GM19035 (cell line): ENCODE results near the gene HAL.

ENCODE experiments used
- ATAC-seq: cut with Tn5 transposase; IDR thresholded peaks from one replicate; pipeline ENCODE4 v1.9.1; 2021; ENCODE audit not compliant: unreplicated experiment

The HAL gene

DNA sequence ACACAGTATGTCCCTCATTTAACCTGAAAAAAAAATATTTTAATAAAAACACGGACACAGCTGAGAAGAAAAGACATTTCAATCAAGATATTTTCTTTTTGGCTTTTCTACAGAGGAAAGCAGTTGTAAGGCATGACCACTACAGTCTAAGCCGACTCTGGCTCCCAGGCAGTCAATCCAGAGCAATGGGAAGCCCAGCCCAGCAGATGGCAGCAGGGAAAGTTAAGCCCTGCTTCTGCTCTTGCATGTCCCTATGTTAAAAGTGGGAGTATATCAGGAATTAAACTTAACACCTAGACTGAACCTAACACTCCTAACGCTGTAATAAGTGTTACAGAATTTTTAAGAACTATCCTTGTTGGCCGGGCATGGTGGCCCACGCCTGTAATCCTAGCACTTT is 19.5 kb upstream of the HAL start:
- ATAC-seq, result no peak

DNA sequence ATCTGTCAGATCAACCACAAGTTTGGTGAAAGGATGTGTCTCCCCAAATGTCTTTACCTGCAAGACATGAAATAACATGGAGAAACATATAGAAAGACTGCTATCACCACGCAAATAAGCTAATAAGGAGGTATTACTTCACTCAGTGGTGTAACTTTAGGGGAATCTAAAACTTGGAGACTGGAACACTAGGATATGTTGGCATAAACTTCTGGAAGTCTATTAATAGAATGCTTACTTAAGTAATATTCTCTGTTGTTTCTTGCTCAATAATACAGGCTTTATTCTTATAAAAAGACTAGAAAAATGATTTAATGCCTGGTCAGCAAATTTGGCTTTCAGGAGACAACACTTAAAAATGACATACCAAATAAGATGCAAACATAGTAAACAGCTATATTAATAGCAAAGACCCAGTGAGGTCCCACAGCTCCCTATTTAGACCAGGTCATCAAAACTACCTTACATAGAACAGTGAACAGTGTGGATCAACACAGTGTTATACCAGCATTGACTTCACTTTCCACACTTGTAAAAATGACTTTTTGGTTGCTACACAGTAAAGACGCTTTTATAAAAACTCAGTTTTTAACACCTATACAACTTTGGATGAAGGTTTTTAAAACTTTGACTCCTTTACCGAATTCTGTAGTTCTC is 18.9 kb upstream of the HAL start:
- ATAC-seq, result no peak

DNA sequence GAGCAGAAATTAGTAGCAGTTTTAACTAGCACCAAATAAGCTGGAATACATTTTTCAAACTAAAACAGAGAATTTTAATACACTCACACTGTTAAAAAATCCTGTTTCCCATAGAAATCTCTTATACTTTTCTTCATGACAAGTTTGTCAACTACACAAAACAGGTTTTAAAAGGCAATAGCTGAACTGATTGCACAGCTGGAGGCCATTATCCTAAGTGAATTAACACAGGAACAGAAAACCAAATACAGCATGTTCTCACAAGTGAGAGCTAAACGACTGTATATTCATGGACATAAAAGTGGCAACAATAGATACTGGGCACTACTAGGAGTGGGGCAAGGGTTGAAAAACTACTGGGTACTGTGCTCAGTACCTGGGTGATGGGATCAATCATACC is 11.6 kb upstream of the HAL start:
- no peak for ATAC-seq

DNA sequence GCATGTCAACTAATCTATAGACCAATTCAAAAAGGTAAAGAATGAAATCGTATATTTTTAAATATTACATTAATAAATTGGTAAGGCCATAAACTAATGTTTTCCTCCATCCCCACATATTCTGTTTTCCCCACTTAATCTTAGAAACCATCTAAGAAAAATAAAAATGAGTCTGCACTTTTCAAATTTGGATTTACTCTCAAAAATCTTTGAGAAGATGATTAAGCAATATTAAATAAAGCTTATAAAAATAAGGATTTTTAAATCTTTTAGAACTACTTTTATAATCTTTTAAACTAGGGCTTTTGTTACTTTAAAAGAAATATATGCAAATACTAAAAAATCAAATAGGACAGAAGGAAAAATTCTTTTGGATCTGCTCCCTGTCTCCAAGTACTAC is 10.6 kb upstream of the HAL start:
- no peak for ATAC-seq

DNA sequence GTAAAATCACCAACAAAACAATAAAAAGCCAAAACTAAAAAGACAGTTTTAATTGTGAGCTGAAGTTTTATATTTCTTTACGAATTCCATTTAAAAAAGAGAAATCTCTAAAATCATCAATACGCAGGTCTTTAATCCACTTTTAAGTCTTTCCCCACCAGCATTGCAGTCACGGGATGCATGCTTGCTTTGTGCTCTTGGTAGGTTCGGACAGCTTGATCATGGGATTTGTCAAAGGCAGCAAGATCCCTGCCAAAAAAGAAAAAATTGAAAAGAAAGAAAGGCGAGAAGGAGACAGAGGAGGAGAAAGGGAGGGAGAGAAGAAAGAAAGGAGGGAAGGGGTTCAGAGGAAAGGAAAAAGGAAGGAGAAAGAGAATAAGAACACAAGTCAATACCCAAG is 4.7 kb upstream of the HAL start:
- ATAC-seq, result no peak

DNA sequence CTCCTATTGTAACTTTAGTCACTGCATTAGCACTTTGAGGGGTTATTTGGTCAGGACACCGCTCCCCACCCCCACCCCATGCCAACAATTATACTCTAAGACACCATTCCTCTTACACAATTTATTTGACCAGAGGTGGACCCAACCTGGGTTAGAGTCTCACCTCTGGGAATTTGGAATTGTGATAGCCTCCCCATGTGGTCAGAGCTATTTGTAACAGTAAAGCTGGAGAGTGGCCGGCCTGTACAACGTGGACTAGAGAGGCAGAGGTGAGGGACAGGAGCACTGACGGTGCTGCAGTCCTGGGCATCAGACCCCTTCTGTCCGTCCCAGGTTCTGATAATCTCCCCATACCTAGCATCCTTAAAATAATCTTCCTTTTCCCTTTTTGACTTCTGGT is 3.3 kb upstream of the HAL start:
- ATAC-seq, result no peak

DNA sequence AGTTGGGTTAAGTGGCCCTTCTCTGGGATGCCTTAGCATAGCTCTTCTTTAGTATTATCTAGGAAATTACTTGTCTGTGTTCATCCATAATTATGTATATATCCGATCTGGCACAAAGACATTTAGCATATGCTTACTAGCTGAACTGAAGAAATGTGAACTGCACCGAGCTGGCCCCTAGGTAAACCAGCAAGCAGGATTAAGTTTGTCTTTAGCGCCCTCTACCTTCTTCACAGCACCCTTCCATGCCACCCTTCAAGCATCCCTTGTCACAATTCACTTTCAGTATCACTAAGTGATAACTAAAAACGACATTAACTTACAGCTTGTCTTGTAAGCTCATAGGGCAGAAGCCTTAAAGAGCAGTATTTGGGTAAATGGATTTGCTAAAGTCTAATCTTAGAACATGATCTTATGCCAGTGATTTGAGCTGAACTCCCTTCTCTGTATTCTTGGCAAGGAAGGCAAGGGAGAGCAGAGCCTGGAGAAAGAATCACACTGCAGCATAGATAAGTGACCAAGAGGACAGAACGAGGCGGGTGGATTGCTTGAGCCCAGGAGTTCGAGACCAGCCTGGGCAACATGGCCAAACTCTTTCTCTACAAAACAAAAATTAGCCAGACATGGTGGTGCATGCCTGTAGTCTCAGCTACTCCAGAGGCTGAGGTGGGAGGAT is 2.6 kb upstream of the HAL start:
- ATAC-seq, result peak; percentile 89

DNA sequence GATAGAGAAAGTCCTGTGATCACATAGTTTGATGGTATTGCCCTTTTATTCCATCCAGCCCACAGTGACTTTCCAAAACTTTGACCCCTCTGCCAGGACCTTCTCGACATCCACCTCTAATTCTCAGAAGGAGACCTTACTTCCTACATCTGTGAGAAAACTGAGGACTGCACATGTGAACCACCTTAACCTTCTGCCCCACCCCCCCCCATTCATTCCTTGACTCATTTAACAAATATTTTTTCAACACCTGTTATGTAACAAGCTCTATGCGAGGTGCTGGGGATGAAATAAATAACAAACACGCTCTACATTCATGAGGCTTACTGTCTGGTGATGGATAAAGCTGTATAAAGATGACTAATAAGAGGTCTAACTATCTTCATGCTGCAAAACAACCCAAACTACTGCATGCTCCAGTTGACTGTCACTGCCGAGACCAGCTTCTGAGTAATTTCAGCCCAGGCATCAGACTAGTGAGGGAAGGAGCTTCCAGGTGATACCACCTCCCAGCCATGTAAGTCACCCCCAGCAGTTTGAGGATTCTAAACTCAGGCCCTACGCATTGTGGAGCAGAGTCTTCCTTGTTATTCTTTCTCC is 1.9 kb upstream of the HAL start:
- no peak for ATAC-seq

DNA sequence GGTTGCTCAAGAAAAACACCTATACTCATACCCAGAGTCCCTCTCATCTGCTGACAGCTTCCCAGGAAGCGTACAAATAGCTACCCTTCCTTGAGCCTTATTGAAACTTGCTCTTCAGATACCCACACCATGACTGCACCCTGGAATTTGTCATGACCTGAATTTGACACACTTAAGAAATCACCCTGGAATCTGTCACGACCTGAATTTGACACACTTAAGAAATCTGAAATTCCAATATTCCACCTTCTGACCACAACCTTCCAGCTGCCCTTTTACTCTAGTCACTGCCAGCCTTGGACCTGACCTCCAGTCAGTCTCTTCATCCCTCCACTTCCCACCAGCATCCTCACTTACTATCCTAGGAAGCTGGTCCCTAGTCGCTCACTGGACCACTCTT is 1.1 kb upstream of the HAL start:
- ATAC-seq, result no peak

DNA sequence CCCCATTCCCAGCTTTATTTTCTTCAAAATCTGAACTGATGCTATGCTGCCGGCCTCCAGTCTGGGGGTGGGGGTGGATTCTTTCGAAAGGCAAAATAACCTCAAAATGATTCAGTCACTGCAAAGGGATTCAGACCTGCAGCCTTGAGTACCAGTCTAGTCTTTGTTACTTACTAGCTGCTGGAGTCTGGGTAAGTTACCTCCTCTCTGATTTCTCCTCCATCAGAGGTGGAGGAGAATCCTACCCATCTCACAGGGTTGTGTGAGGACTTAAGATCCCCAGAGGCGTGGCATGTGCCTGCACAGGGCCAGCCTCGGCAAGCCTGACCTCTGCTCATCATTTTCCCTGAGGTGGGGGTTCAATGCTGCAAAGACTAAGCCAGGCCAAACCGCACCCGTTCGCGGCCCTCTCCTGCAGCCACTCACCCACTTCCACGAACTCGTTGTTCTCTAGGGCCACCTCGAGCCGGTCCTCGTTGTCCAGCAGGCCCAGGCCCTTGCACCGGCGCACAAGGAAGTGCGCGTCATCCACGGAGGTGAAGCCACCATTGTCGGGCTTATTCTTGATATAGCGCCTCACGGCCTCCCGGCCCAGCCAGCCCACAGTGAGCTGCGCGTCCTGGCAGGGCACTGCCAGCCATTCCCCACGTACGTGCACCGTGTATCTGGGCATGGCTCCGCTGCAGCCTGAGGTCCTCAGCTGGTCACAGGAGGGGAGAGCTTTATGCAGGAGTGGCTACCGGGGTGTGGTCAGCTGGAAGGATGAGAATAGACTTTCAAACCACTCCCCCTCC is 709 bp downstream of the HAL start:
- ATAC-seq, result no peak

DNA sequence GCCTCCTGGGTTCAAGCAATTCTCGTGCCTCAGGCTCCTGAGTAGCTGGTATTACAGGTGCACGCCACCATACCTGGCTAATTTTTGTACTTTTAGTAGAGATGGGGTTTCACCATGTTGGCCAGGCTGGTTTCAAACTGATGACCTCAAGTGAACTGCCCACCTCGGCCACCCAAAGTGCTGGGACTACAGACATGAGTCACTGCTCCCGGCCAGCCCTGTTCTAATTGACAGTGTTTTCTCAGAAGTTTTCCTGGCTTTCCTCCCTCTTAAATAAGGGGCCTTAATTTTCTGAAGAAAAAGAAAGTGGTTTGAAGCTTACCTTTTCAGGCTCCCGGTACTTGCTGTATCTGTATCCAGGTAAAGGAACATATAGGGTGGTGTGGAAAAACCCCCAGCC is 1.7 kb downstream of the HAL start:
- no peak for ATAC-seq

DNA sequence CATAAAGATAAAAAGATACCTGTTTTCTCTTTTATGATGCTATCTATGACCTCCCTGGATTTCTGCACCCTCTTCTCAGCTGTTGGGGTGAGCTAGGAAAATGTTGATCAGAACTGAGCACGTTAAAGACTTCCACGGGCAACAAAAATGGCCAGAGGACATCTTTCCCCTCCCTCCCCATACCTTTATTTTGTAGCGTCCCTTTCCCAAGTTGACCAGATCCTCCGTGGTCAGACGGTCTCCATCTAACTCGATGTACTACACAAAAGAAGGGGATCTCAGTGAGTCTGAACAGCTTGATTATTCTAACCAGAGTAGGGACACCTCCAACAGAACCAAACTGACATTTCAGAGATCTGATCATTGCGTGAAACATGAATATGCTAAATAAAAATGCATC is 2.2 kb downstream of the HAL start:
- ATAC-seq, result no peak

DNA sequence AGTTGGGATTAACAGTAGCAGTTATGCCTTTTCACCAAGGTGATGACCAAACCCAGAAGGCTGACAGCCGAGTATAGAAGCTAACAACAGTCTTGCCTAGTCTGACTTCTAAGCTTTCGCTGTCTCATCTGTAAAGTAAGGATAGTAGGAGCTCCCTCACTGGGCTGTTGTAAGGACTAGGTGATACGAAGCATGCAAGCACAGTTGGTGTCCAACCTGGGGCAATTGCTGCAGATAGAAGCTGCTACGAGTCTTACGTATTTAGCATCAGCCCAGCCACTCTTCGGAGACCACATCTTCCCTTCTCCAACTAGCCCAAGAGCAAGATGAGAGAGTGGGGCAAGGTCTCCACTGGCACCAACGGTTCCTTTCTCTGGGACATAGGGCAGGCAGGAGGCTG is 6.0 kb downstream of the HAL start:
- no peak for ATAC-seq

DNA sequence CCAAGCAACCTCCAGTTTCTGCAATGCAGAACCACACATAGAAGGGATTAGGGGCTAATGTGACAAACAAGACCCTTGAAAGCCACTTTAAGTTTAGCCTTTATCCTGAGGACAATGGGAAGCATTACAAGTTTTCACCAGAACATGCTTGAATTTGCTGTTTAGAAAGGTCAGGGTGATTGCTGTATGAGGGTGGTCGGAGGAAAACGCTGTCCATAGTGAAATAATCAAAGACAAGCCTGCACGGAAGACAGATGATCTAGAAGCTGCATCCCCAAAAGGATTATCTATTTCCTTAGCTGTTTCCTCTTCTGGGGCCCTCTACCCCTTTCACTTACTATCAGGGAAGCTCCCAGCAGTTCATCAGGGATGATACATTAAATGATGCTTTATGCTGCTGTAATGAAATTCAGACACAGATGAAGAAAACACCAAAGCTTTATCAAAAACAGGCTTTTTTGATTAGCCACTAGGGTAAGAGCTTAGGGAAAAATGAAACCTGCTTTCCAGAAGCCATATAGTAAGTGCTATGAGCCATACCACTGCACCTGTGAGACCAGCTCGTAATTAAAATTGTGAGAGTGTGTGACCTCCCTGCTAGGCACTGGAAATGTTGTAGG is 6.5 kb downstream of the HAL start:
- ATAC-seq, result no peak

DNA sequence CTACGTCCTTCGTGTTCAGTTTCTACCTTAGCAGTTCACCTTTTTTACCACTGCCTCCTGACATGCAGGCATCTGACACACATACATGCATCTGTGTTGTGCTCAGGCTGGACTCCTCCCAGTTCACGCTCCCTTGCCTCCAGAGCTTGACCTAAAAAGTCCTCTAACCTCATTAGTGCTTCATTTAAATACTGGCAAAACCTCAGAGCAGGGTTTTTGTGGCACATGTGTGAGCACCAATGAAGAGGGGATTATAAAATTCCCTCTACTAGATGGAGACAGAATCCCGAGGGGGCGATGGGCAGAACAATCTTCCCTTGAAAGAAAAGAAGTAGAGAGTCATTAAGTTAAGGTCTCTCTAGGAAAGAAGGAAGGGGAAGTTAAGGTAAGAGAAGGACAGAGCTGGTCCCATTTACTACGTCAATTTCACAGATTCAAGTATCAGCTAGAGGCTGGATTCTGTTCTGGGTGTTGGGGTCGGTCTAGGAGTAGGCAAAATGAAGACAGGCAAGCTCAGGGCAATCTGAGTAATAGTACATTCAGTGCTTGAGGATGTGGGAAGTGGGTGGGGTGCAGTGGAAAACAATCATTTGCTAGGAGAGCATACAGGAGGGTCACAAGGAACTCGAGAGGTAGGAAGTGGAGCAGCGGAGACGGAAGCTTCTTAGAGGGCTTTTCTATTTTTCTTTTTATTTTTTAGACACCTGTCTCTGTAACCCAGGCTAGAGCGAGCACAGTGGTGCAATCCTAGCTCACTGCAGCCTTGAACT is 7.5 kb downstream of the HAL start:
- ATAC-seq, result no peak

DNA sequence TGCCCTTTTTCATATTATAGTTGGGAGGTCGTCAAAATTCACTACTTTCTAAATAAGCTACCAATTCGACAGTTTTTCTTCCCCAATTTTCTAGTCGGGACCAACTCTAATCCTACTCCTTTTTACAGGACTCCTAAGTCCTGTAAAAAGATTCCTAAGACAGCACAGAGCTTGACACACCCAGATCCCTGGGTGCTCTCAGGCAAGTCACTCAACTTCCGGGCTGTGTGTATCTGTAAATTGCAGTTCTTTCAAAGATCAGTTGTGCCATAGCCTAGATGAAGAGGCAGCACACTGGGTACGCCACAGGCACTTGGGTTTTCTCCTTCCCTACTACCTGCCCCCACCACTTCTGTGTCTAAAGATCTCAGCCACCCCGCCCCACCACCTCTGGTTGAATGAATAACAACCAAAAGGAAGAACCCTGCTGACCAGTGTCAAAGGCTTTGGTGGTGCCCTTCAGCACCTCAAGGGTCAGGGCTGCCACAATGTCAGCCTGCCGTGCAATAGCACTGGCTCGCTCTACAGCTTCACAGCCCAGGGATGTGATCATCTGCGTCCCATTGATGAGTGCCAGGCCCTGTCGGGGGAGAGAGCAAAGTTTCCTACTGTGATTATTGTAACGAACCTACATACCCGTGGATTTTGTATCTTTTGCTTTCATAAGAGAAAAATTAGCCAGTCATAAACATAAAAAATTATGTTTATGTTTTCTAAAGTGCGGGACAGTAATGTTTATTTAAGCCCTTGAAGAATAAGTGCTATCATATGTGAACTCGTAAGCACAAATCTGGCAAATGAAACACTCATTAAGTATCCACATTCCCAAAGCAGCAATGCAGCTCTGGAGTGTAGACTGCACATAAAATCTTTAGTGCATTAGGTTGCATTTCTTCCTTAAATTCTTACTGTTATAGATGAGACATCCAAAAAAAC is 9.2 kb downstream of the HAL start:
- no peak for ATAC-seq

DNA sequence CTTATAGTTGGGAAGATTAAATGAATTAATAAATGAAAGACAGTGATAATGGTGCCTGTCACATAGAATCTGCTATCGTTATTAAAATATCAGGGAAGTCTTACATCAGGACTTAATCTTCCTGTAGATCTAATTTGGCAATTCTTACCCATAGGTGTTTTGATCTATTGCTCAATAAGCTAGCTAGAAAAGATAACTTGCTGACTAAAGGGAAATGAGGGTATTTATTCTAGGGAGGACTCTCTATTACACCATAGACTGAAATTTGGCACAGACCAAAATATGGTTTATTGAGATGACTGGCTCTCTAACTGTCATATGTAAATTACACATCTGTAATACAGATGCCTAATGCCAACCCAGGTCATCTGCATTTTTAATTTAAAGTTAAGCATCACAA is 11.5 kb downstream of the HAL start:
- no peak for ATAC-seq

DNA sequence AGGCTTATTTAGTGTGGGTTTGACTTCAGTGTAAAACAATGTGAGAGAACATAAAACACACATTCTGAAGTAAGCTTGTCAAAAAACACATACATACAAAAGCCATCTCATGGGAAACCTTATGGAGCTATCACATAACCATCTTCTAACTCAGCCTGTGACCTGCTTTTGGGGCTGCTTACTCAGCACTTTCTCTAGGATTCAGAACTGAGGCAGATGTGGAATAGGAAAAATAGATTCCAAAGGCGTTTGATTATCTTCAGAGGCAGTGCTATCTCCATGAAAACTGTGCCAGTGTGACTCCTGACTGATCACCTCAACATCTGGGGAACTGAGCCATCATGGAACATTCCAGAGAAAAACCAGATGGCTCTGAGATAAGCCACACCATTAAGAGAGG is 13.5 kb downstream of the HAL start:
- no peak for ATAC-seq

DNA sequence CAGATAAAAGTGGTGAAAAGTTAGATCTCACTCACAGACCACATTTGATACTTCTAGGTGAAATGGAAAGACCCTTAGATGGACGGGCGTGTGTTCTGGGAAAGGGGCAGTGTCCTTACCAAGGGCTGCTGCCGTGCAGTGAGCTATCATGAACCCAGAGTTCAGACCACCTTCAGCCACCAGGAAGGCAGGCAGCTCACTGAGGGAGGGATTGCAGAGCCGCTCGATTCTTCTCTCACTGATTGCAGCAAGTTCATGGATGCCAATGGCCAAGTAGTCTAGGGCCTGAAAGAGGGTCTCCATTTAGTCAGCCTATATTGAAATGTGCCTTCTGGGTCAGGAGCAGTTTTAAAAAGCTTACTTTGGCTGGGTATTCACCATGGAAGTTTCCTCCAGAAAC is 15.7 kb downstream of the HAL start:
- ATAC-seq, result no peak

DNA sequence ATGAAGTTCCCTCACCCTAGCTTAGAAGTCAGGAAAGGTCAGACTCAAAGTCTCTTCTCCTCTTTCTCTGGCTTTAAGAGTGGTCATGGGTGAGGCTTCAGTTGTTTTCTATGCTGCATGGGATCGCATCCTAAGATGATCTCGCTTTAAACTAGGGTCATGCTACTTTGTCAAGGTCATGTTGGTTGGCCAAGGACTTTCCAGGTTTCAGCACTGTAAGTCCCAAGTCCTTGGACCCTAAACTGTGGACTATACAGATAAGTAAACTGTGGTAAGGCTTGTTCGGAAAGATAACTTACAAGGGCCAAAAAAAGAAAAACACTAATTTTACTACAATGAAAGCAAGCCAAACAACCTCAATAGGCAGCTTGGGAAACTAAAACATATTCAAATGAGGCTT is 17.4 kb downstream of the HAL start:
- ATAC-seq, result no peak
